ENCODE data around the gene GABARAPL1. TPM values are rescaled to one million over a fixed set of nuclear protein-coding genes. Genes with fewer than 3 reads are reported as not detected.
"Not testable (repeated sequence)": the region's sequence is repeated elsewhere in the genome, so short reads cannot be mapped to it uniquely, and the experiment has no call there.

Gene GABARAPL1
- total RNA-seq: 280 TPM
- long read RNA-seq, transcript GABARAPL1-201 (4 exons, 1,957 nt): major isoform, 146 of 191 reads
- long read RNA-seq, transcript GABARAPL1-218 (4 exons, 2,294 nt): minor isoform, 6 of 191 reads
- long read RNA-seq, partial matches to known transcripts: 3 of 191 reads
- long read RNA-seq, other reads (novel, unspliced or antisense): 32 of 191 reads

GRCh38 chr12:10212739-10213131 is at the start of gene GABARAPL1:
GABARAPL1 (plus strand) TSS chr12:10212877; CDS start chr12:10213130, 253 bp downstream.
- intact Hi-C loops (cut with DNase I): loop anchor here (1.0 to 10.0 kb wide), 3 partner anchors 59 to 510 kb away; partner anchors contain the start of gene YBX3
- peak; percentile 95 for DNase-seq (ENCODE audit: low spot score)

GRCh38 chr12:10163084-10163483 is 49.6 kb upstream of the GABARAPL1 start:
- intact Hi-C loops (cut with DNase I): no loop called here

GRCh38 chr12:10165421-10165820 is 47.3 kb upstream of the GABARAPL1 start:
- no peak for DNase-seq (ENCODE audit: low spot score)
- intact Hi-C loops (cut with DNase I): no loop called here

More at GRCh38 chr12:10163084-10163483, 49.6 kb upstream of the GABARAPL1 start:
- DNase-seq (ENCODE audit: low spot score): no peak

GRCh38 chr12:10167599-10167998 is 45.1 kb upstream of the GABARAPL1 start:
- DNase-seq (ENCODE audit: low spot score): no peak
- intact Hi-C loops (cut with DNase I): no loop called here

GRCh38 chr12:10169104-10169503 is 43.6 kb upstream of the GABARAPL1 start:
- intact Hi-C loops (cut with DNase I): no loop called here
- DNase-seq (ENCODE audit: low spot score): no peak

GRCh38 chr12:10170216-10170615 is 42.5 kb upstream of the GABARAPL1 start:
- intact Hi-C loops (cut with DNase I): no loop called here
- no peak for DNase-seq (ENCODE audit: low spot score)

GRCh38 chr12:10171973-10172728 is 40.5 kb upstream of the GABARAPL1 start, which contains the start of gene OLR1:
OLR1 (minus strand) TSS chr12:10172132; CDS start chr12:10172077, 55 bp downstream.
- intact Hi-C loops (cut with DNase I): no loop called here
- DNase-seq (ENCODE audit: low spot score): no peak

- intact Hi-C loops (cut with DNase I): no loop called here
- no peak for DNase-seq (ENCODE audit: low spot score)
Measured at GRCh38 chr12:10174986-10175614, 37.6 kb upstream of the GABARAPL1 start.

- intact Hi-C loops (cut with DNase I): no loop called here
- DNase-seq (ENCODE audit: low spot score): no peak
Measured at GRCh38 chr12:10175846-10176636, 36.6 kb upstream of the GABARAPL1 start.

GRCh38 chr12:10178821-10179220 is 33.9 kb upstream of the GABARAPL1 start, which contains the start of gene TMEM52B:
TMEM52B (plus strand) TSS chr12:10179032; CDS start chr12:10179575, 543 bp downstream.
- intact Hi-C loops (cut with DNase I): no loop called here

GRCh38 chr12:10179776-10180181 is 32.9 kb upstream of the GABARAPL1 start:
- intact Hi-C loops (cut with DNase I): no loop called here
- DNase-seq (ENCODE audit: low spot score): no peak

More at GRCh38 chr12:10178821-10179220, 33.9 kb upstream of the GABARAPL1 start, which contains the start of gene TMEM52B:
- DNase-seq (ENCODE audit: low spot score): no peak

GRCh38 chr12:10182354-10183049 is 30.2 kb upstream of the GABARAPL1 start:
- intact Hi-C loops (cut with DNase I): no loop called here
- no peak for DNase-seq (ENCODE audit: low spot score)

- intact Hi-C loops (cut with DNase I): no loop called here
- no peak for DNase-seq (ENCODE audit: low spot score)
Measured at GRCh38 chr12:10184261-10184843, 28.3 kb upstream of the GABARAPL1 start.

GRCh38 chr12:10186299-10186698 is 26.4 kb upstream of the GABARAPL1 start:
- intact Hi-C loops (cut with DNase I): no loop called here
- peak; percentile 84 for DNase-seq (ENCODE audit: low spot score)

GRCh38 chr12:10186958-10187357 is 25.7 kb upstream of the GABARAPL1 start:
- DNase-seq (ENCODE audit: low spot score); intact Hi-C loops (cut with DNase I): not testable (repeated sequence)

GRCh38 chr12:10189653-10190052 is 23.0 kb upstream of the GABARAPL1 start:
- no peak for DNase-seq (ENCODE audit: low spot score)
- intact Hi-C loops (cut with DNase I): loop anchor here (1.0 kb wide), 1 partner anchor 35 kb away; no protein-coding TSS in a partner anchor

GRCh38 chr12:10190558-10191388 is 21.9 kb upstream of the GABARAPL1 start:
- no peak for DNase-seq (ENCODE audit: low spot score)
- intact Hi-C loops (cut with DNase I): loop anchor here (1.0 kb wide), 1 partner anchor 36 kb away; no protein-coding TSS in a partner anchor

- intact Hi-C loops (cut with DNase I): no loop called here
- DNase-seq (ENCODE audit: low spot score): no peak
Measured at GRCh38 chr12:10191865-10192264, 20.8 kb upstream of the GABARAPL1 start.
